ENCODE data around the gene UGT1A5.

UGT1A5 gene

DNA sequence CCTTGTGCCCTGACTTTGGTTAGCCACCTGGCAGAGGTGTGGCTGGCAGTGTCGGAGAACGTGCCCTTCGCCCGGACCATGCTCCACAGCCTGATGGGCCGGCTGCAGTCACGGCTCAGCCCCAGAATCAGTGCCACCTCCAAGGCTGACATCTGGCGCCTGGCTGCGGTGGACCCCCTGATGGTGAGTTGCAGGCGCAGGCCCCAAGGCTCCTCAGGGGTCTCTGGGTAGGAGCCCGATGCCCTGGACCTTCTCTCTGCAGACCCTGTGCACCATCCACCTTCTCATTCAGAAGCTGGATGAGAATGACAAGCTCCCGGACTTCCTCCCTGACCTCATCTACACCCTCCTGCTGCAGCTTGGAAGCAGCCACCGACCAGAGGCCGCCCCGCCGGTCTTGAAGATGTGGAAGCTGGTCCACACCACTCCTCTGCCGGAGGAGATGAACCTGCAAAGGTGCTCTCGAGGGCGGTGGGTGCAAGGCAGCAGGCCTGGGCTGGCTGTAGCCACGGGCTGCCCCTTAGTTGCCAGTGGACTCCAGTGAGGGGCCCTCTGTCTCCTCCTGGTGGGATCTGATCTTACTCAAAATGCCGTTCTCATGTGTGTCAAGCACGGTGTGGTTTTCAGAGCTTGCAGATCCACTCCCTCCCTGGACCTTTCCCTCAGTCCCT is 109.5 kb downstream of the UGT1A5 start:
- no peak for DNase-seq (ENCODE audit: extremely low read depth in 1 of 2, low read depth in 1 of 2)
